B cell (primary cell): ENCODE results near the gene PSMF1. TPM values are rescaled to one million over a fixed set of nuclear protein-coding genes. Genes with fewer than 3 reads are reported as not detected.

Source experiments
- ATAC-seq: fragments of 200-7000 bp; cut with Tn5 transposase; one replicate; pipeline ENCODE4 v1.10.0; 2021; ENCODE audit warnings: low read depth, mild to moderate bottlenecking, moderate number of reproducible peaks, moderate library complexity
- CTCF ChIA-PET: fragments of 350-600 bp; sonication (Branson Sonifier 250); formaldehyde crosslinking; loops from one replicate; lab custom pipeline; 2021; ENCODE audit warnings: antibody characterized with exemption, inconsistent platforms; lab: Charles Lee
- POLR2A ChIA-PET: fragments of 350-600 bp; sonication (Branson Sonifier 250); formaldehyde crosslinking; loops from one replicate; lab custom pipeline; 2021; ENCODE audit warnings: antibody characterized with exemption; lab: Charles Lee
- DNase-seq: peaks from one replicate; pipeline ENCODE4 v3.0.0; 2013
- H2AFZ ChIP-seq: 2 replicates; pipeline ENCODE4 v1.6.1; 2012; ENCODE audit warnings: mild to moderate bottlenecking, low read depth, low read length; ENCODE audit not compliant: insufficient read depth, poor library complexity, severe bottlenecking
- H3K27ac ChIP-seq, 2 donors: 1 replicate in 1 of 2; 2 replicates in 1 of 2; pipeline ENCODE4 v1.5.1; 2012 to 2013; ENCODE audit warnings: low read length in 2 of 2, mild to moderate bottlenecking in 2 of 2, moderate library complexity in 1 of 2
- H3K27me3 ChIP-seq, 4 experiments: fragments of 200-600 bp in 1 of 4; sonication (generic) in 1 of 4; replicated peaks in 1 of 4; 1 replicate in 2 of 4; 2 replicates in 2 of 4; pipeline versions ENCODE4 v1.6.1 to v1.7.0; 2013 to 2016; ENCODE audit warnings: low read length in 3 of 4, mild to moderate bottlenecking in 2 of 4, mixed read lengths in 1 of 4, moderate library complexity in 1 of 4; ENCODE audit not compliant: insufficient read depth in 4 of 4, control insufficient read depth in 3 of 4; ENCODE audit errors: control extremely low read depth in 1 of 4
- H3K36me3 ChIP-seq, 2 experiments: replicated peaks in 1 of 2; 1 replicate in 1 of 2; 2 replicates in 1 of 2; pipeline versions ENCODE4 v1.6.1 to v1.7.1; 2013; ENCODE audit warnings: low read length in 1 of 2; ENCODE audit not compliant: insufficient read depth in 2 of 2, control insufficient read depth in 1 of 2; ENCODE audit errors: control extremely low read depth in 1 of 2, extremely low read depth in 1 of 2
- H3K4me1 ChIP-seq, 2 donors: fragments of 200-600 bp in 1 of 2; sonication (generic) in 1 of 2; 1 replicate in 1 of 2; 2 replicates in 1 of 2; pipeline versions ENCODE4 v1.5.1 to v1.6.1; 2013 to 2017; ENCODE audit warnings: low read length in 2 of 2; ENCODE audit not compliant: control insufficient read depth in 2 of 2, insufficient read depth in 2 of 2
- H3K4me2 ChIP-seq: replicated peaks from 2 replicates; pipeline ENCODE3; 2012; ENCODE audit warnings: mild to moderate bottlenecking, low read depth, low read length; ENCODE audit not compliant: poor library complexity, severe bottlenecking
- H3K4me3 ChIP-seq, 5 experiments: fragments of 200-600 bp in 1 of 5; sonication (generic) in 1 of 5; 1 replicate in 3 of 5; 2 replicates in 2 of 5; pipeline versions ENCODE4 v1.5.1 to v1.7.0; 2011 to 2016; ENCODE audit warnings: low read length in 4 of 5, mild to moderate bottlenecking in 4 of 5, low read depth in 2 of 5, control low read depth in 1 of 5, moderate library complexity in 1 of 5; ENCODE audit not compliant: insufficient read depth in 1 of 5; ENCODE audit errors: control extremely low read depth in 1 of 5, extremely low read depth in 1 of 5
- H3K79me2 ChIP-seq: fragments of 200-600 bp; sonication (generic); one replicate; pipeline ENCODE4 v1.6.0; 2016; ENCODE audit warnings: low read length; ENCODE audit not compliant: control insufficient read depth, insufficient read depth
- H3K9ac ChIP-seq: fragments of 200-600 bp; sonication (generic); 2 replicates; pipeline ENCODE4 v1.6.1; 2017; ENCODE audit warnings: mild to moderate bottlenecking, low read length, moderate library complexity
- H3K9me3 ChIP-seq, 3 donors: one replicate each; pipeline versions ENCODE4 v1.6.1 to v1.7.1; 2013; ENCODE audit warnings: low read length in 2 of 3; ENCODE audit not compliant: control insufficient read depth in 2 of 3, insufficient read depth in 1 of 3; ENCODE audit errors: control extremely low read depth in 1 of 3
- H4K20me1 ChIP-seq: 2 replicates; pipeline ENCODE4 v1.6.0; 2012; ENCODE audit warnings: mild to moderate bottlenecking, low read length; ENCODE audit not compliant: insufficient read depth, control insufficient read depth, poor library complexity, severe bottlenecking
- H3K27ac Mint-ChIP-seq: one replicate; pipeline ENCODE4 v1.8.0; 2021; ENCODE audit warnings: mixed read lengths
- H3K27me3 Mint-ChIP-seq: one replicate; pipeline ENCODE4 v1.8.0; 2021; ENCODE audit warnings: mixed read lengths
- H3K4me1 Mint-ChIP-seq: one replicate; pipeline ENCODE4 v1.8.0; 2021; ENCODE audit warnings: mixed read lengths
- H3K4me3 Mint-ChIP-seq: one replicate; pipeline ENCODE4 v1.8.0; 2021; ENCODE audit warnings: mixed read lengths
- H3K9me3 Mint-ChIP-seq: one replicate; pipeline ENCODE4 v1.8.0; 2022; ENCODE audit warnings: mixed read lengths; ENCODE audit not compliant: insufficient read depth
- EZH2 ChIP-seq: IDR thresholded peaks from 2 replicates; pipeline ENCODE4 v1.6.1; 2012; ENCODE audit warnings: borderline replicate concordance, low read depth, mild to moderate bottlenecking, moderate library complexity, low read length; ENCODE audit not compliant: insufficient read depth, poor library complexity, severe bottlenecking
- WGBS: methylation state at CpG from one replicate; pipeline ENCODE4 v1.1.5; 2013; ENCODE audit warnings: missing lambda C conversion rate; ENCODE audit not compliant: insufficient coverage; 5-methylcytosine and 5-hydroxymethylcytosine counted together
- intact Hi-C: fragments of 100-400 bp; cut with micrococcal nuclease; formaldehyde crosslinking; loops from one replicate; pipeline ENCODE4 v1.10.0; 2022
- polyA plus RNA-seq: library from polyadenylated mRNA; depleted of rRNA; stranded (reverse); fragments of >200 nt; gene quantifications from 2 replicates; pipeline ENCODE4 v1.2.3, GENCODE V29; 2012
- total RNA-seq, 2 donors: library from RNA; stranded (reverse); fragments of 120-200 nt in 1 of 2; gene quantifications; 1 replicate in 1 of 2; 2 replicates in 1 of 2; pipeline versions ENCODE4 v1.2.3 to v1.2.4, GENCODE V29; 2013 to 2022
- TF ChIP-seq, protein P1 (sequence below): fragments of 200-600 bp; IDR thresholded peaks from one replicate; pipeline ENCODE4 v1.8.0; 2022; ENCODE audit warnings: antibody characterized with exemption, mild to moderate bottlenecking

PSMF1 gene
- total and polyA plus RNA-seq, 2 donors (not counting 1 experiment from before 2014, with no cell fraction given), result 113 to 132 TPM

DNA sequence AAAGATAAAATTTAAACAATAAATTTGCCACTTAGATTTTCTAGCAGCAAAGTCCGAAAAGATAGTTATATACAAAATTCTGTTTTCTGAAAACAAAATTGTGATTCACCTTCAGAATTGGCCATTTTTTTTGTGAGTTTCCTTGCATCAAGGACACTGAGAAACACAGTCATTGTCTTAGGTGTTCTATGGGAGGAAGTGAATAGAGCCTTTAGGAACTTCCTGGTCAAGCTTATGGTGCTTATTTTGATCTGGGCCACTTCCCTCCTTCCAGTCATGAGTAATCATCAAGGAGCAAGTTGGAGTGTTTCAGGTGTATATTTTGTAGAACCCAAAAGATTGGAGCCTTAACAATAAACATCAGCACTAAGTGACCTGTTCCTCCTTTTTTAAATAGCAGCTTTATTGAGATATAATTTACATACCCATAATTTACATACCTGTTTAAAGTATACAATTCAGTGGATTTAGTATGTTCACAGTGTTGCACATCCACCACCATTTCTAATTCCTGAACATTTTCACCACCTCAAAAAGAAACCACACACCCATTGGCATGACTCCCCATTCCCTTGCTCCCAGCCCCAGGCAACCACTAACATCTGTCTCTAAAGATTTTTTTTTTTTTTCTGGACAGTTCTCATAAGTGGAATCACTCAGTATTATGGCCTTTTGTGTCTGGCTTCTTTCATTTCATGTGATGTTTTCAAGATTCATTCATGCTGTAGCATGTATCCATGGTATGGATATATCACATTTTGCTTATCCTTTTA lies 48.7 kb downstream of the PSMF1 start:
- intact Hi-C loops, result no loop called here
- Histone ChIP-seq H3K4me2 (no peak overlapping the region), H3K27me3 (no peaks in the 10 kb centered on the region), H3K79me2 (no peaks in the 10 kb centered on the region), H2AFZ (no peak overlapping the region), H3K9me3 (no peaks in the 10 kb centered on the region), H4K20me1 (peaks cover 5% of the 10 kb centered on the region), H3K27ac (no peak overlapping the region), H3K36me3 (peaks cover 5 to 92% of the 10 kb centered on the region in 2 experiments), H3K9ac (no peak overlapping the region), H3K4me3 (no peak overlapping the region), H3K4me1 (no peaks in the 10 kb centered on the region)
- no peaks in the 10 kb centered on the region for H3K27me3 Mint-ChIP-seq
- POLR2A ChIA-PET, result no interaction called here
- no peak overlapping the region for H3K4me3 Mint-ChIP-seq
- CTCF ChIA-PET, result interaction anchor here (0.7 to 1.9 kb wide), 2 partner anchors 44 to 1356 kb away, joined by 3 to 4 read pairs; no protein-coding TSS in a partner anchor
- no peaks in the 10 kb centered on the region for H3K9me3 Mint-ChIP-seq
- ATAC-seq, result no peak
- peaks cover 2% of the 10 kb centered on the region for H3K4me1 Mint-ChIP-seq
- DNase-seq, result no peak
- TF ChIP-seq, protein P1, sequence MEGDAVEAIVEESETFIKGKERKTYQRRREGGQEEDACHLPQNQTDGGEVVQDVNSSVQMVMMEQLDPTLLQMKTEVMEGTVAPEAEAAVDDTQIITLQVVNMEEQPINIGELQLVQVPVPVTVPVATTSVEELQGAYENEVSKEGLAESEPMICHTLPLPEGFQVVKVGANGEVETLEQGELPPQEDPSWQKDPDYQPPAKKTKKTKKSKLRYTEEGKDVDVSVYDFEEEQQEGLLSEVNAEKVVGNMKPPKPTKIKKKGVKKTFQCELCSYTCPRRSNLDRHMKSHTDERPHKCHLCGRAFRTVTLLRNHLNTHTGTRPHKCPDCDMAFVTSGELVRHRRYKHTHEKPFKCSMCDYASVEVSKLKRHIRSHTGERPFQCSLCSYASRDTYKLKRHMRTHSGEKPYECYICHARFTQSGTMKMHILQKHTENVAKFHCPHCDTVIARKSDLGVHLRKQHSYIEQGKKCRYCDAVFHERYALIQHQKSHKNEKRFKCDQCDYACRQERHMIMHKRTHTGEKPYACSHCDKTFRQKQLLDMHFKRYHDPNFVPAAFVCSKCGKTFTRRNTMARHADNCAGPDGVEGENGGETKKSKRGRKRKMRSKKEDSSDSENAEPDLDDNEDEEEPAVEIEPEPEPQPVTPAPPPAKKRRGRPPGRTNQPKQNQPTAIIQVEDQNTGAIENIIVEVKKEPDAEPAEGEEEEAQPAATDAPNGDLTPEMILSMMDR, result no peak
- no peak for TF ChIP-seq EZH2
- no CpG with 5 or more reads among the region's 1 CpG for whole genome bisulfite sequencing
- no peak overlapping the region for H3K27ac Mint-ChIP-seq

DNA sequence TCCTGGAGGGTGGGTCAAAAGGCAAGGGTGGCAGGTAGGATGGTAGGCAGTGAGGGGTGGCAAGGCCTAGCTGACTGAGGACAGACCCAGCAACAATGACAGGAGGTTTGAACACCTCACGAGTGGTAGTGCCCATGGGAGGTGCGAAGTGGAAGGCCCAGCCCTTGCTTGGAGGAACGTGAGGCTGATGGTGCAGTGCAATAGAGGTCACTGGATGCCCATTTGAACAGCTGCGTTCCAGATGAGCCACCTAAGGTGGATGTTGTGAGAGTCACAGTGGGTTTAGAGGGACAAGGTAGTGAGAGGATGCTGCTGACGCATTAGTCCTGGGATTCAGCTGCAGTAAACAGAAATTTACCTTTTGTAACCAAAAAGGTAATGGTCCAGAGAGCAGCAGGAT lies 50.8 kb downstream of the PSMF1 start:
- ChIA-PET POLR2A (no interaction called here), CTCF (no interaction called here)
- H3K36me3 ChIP-seq, result peaks cover 5 to 84% of the 10 kb centered on the region in 2 experiments
- H2AFZ ChIP-seq, result no peak overlapping the region
- intact Hi-C loops, result no loop called here
- H3K27me3 ChIP-seq, result no peaks in the 10 kb centered on the region
- no peaks in the 10 kb centered on the region for H3K9me3 Mint-ChIP-seq
- no peaks in the 10 kb centered on the region for H3K9me3 ChIP-seq
- no peaks in the 10 kb centered on the region for H3K79me2 ChIP-seq
- ATAC-seq (no peak), DNase-seq (no peak)
- H3K4me2 ChIP-seq, result no peak overlapping the region
- WGBS, result 100% methylated on average over 5 of the region's 5 CpGs
- no peaks in the 10 kb centered on the region for H3K4me1 ChIP-seq
- peaks cover 2% of the 10 kb centered on the region for H3K4me1 Mint-ChIP-seq
- no peak overlapping the region for H3K4me3 ChIP-seq
- no peak overlapping the region for H3K27ac Mint-ChIP-seq
- TF ChIP-seq EZH2, result no peak
- TF ChIP-seq, protein P1, result no peak
- no peaks in the 10 kb centered on the region for H4K20me1 ChIP-seq
- H3K27me3 Mint-ChIP-seq, result no peaks in the 10 kb centered on the region
- no peak overlapping the region for H3K4me3 Mint-ChIP-seq
- no peak overlapping the region for H3K9ac ChIP-seq
- H3K27ac ChIP-seq, result no peak overlapping the region
